ENCODE results near the gene TXNRD1.

The TXNRD1 gene

GRCh38 chr12:104360157-104360556 is 144.6 kb downstream of the TXNRD1 start:
- no peak overlapping the region for H3K4me3 ChIP-seq (ENCODE audit: extremely low read depth, insufficient read depth, low read length, poor library complexity, severe bottlenecking)
- H3K36me3 ChIP-seq (ENCODE audit: control insufficient read depth, insufficient read depth, low read length): no peaks in the 10 kb centered on the region
- no peak overlapping the region for H3K27ac ChIP-seq (ENCODE audit: low read depth, low read length, severe bottlenecking)
- peaks cover 2% of the 10 kb centered on the region for H3K4me1 ChIP-seq (ENCODE audit: control insufficient read depth, insufficient read depth, low read length, poor library complexity, severe bottlenecking)
- WGBS, 2 experiments (ENCODE audit: insufficient coverage in 2 of 2): 100% methylated on average over 1 of the region's 3 CpGs; no CpG with 5 or more reads in 1 of the 2 experiments
- H3K9me3 ChIP-seq (ENCODE audit: control insufficient read depth, low read length): peaks cover 6% of the 10 kb centered on the region

DNA sequence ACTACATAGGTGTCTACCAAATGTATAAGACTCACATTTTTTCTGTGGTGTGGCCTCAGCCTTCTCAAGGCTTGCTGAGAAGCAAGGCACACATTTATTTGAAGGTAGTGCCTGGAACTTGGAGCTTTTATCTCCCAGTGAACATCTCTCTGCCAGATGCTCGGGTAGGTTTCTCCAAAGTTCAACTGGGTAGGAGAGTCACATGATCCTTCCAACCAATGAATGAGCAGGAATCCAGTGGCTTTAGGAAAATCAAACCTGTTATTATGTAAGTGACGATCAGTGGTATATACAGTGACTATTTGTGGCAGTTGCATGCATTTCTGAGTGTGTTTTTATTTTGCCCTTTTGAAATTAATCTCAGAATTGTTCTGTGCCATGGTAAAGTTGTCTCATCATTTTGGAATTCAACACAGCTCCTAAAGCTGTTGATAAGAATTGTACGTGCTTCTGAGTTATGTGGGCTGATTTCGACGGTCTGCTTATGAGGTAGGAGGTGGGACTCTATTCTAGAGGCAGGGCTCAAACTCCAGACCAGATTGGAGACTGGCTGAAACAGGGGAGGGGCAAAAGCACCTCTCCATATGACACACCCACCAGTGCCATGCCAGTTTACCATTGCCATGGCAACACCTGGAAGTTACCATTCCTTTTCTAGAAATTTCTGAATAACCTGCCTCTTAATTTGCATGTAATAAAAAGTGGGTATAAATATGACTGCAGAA is 145.6 kb downstream of the TXNRD1 start:
- H3K4me1 ChIP-seq (ENCODE audit: control insufficient read depth, insufficient read depth, low read length, poor library complexity, severe bottlenecking): peaks cover 2% of the 10 kb centered on the region
- H3K36me3 ChIP-seq (ENCODE audit: control insufficient read depth, insufficient read depth, low read length): no peaks in the 10 kb centered on the region
- H3K9me3 ChIP-seq (ENCODE audit: control insufficient read depth, low read length): peaks cover 6% of the 10 kb centered on the region
- 79 to 96% methylated on average over 2 to 5 of the region's 5 CpGs for WGBS, 2 experiments (ENCODE audit: insufficient coverage in 2 of 2)
- H3K27ac ChIP-seq (ENCODE audit: low read depth, low read length, severe bottlenecking): no peak overlapping the region
- H3K4me3 ChIP-seq (ENCODE audit: extremely low read depth, insufficient read depth, low read length, poor library complexity, severe bottlenecking): no peak overlapping the region

- 92 to 97% methylated on average over 3 to 4 of the region's 5 CpGs for WGBS, 2 experiments (ENCODE audit: insufficient coverage in 2 of 2)
- Histone ChIP-seq H3K27ac (ENCODE audit: low read depth, low read length, severe bottlenecking) (no peak overlapping the region), H3K9me3 (ENCODE audit: control insufficient read depth, low read length) (peaks cover 17% of the 10 kb centered on the region), H3K4me1 (ENCODE audit: control insufficient read depth, insufficient read depth, low read length, poor library complexity, severe bottlenecking) (peaks cover 2% of the 10 kb centered on the region), H3K4me3 (ENCODE audit: extremely low read depth, insufficient read depth, low read length, poor library complexity, severe bottlenecking) (no peak overlapping the region), H3K36me3 (ENCODE audit: control insufficient read depth, insufficient read depth, low read length) (no peaks in the 10 kb centered on the region)
These were observed 150.4 kb downstream of the TXNRD1 start for GRCh38 chr12:104365921-104366410.

DNA sequence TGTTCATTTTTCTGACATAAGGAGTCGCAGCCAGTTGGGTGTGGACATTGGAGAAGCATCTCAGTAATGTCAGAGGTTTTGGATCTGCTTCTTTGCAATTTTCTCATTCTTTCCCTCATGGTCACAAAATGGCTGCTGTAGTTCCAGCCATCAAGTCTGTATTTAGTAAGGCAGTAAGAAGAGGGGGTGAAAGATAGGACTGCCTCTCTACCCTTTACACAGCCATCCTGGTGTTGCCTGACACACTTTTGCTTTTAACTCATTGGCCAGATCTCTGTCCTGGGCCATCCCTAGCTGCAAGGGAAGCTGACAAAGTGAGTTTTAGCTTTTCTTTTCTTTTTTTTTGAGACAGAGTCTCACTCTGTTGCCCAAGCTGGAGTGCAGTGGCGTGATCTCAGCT is 154.1 kb downstream of the TXNRD1 start:
- Histone ChIP-seq H3K4me1 (ENCODE audit: control insufficient read depth, insufficient read depth, low read length, poor library complexity, severe bottlenecking) (peaks cover 9% of the 10 kb centered on the region), H3K36me3 (ENCODE audit: control insufficient read depth, insufficient read depth, low read length) (no peaks in the 10 kb centered on the region), H3K27ac (ENCODE audit: low read depth, low read length, severe bottlenecking) (no peak overlapping the region), H3K9me3 (ENCODE audit: control insufficient read depth, low read length) (peaks cover 17% of the 10 kb centered on the region), H3K4me3 (ENCODE audit: extremely low read depth, insufficient read depth, low read length, poor library complexity, severe bottlenecking) (no peak overlapping the region)
- WGBS, 2 experiments (ENCODE audit: insufficient coverage in 2 of 2): 94 to 100% methylated on average over 1 to 2 of the region's 2 CpGs

DNA sequence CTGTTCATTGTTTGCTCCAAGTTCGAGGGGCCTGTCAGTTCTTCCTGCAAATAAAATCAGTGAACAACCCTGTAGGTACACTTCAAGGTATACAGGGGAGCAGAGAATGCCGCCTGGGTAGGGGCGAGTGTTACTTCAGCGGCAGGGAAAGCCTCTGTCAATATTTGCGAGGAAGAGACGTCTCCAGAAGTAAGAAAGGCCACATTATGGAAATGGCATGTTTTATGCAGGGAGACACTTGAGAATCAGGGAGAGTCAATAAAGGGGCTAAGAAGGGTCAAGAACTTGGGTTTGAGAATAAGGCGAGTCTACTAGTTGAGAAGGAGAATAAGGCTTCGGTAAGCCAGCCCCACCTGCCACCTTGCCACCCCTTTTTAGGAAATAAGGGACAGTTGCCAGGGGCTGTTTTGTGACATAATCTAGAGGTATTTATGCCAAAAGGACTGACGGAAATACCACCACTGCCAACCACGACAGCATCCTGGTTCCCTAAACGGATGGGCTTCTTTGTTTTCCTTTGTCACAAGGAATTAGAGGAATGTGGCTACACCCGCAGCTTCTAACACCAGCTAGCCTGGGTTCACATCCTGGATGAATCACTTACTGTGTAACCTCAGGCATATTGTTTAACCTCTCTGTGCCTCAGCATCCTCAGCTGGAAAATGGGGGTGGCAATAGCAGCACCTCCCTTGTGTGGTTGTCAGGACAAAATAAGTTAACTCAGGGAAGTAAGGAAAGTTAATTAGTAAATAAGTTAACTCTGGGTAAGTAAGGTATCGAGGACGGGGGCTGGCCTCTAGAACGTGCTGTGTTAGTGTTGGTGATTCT is 155.7 kb downstream of the TXNRD1 start:
- Histone ChIP-seq H3K4me1 (ENCODE audit: control insufficient read depth, insufficient read depth, low read length, poor library complexity, severe bottlenecking) (peaks cover 9% of the 10 kb centered on the region), H3K36me3 (ENCODE audit: control insufficient read depth, insufficient read depth, low read length) (no peaks in the 10 kb centered on the region), H3K4me3 (ENCODE audit: extremely low read depth, insufficient read depth, low read length, poor library complexity, severe bottlenecking) (no peak overlapping the region), H3K9me3 (ENCODE audit: control insufficient read depth, low read length) (peaks cover 17% of the 10 kb centered on the region), H3K27ac (ENCODE audit: low read depth, low read length, severe bottlenecking) (peak overlapping the region; percentile 62)
- 70 to 71% methylated on average over 10 to 13 of the region's 15 CpGs for WGBS, 2 experiments (ENCODE audit: insufficient coverage in 2 of 2)

GRCh38 chr12:104372061-104372720 is 156.6 kb downstream of the TXNRD1 start:
- peaks cover 17% of the 10 kb centered on the region for H3K9me3 ChIP-seq (ENCODE audit: control insufficient read depth, low read length)
- no peaks in the 10 kb centered on the region for H3K36me3 ChIP-seq (ENCODE audit: control insufficient read depth, insufficient read depth, low read length)
- 90% methylated on average over 12 of the region's 12 CpGs for WGBS, 2 experiments (ENCODE audit: insufficient coverage in 2 of 2)
- no peak overlapping the region for H3K27ac ChIP-seq (ENCODE audit: low read depth, low read length, severe bottlenecking)
- peaks cover 9% of the 10 kb centered on the region for H3K4me1 ChIP-seq (ENCODE audit: control insufficient read depth, insufficient read depth, low read length, poor library complexity, severe bottlenecking)
- H3K4me3 ChIP-seq (ENCODE audit: extremely low read depth, insufficient read depth, low read length, poor library complexity, severe bottlenecking): no peak overlapping the region

- H3K36me3 ChIP-seq (ENCODE audit: control insufficient read depth, insufficient read depth, low read length): no peaks in the 10 kb centered on the region
- WGBS, 2 experiments (ENCODE audit: insufficient coverage in 2 of 2): 91 to 97% methylated on average over 7 to 8 of the region's 10 CpGs
- H3K27ac ChIP-seq (ENCODE audit: low read depth, low read length, severe bottlenecking): no peak overlapping the region
- peaks cover 17% of the 10 kb centered on the region for H3K9me3 ChIP-seq (ENCODE audit: control insufficient read depth, low read length)
- H3K4me1 ChIP-seq (ENCODE audit: control insufficient read depth, insufficient read depth, low read length, poor library complexity, severe bottlenecking): peaks cover 9% of the 10 kb centered on the region
- no peak overlapping the region for H3K4me3 ChIP-seq (ENCODE audit: extremely low read depth, insufficient read depth, low read length, poor library complexity, severe bottlenecking)
These were observed 157.2 kb downstream of the TXNRD1 start for GRCh38 chr12:104372721-104373335.

DNA sequence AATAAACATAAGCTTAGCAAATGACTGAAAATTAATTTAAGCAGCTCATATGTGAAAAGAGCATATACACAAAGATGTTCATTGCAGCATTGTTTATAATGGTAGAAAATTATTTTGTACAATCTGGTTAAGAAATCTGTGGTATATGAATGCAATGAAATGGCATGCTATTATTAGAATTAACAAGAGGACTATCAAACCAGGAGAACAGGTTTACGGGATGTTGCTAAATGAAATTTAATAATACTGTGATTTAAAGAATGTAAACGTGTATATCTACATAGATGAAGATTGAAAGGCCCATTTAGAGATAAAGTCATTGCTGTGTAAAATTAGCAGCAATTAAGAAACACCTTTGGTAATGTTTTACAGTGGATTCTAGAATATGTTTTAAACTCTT is 158.5 kb downstream of the TXNRD1 start:
- peaks cover 9% of the 10 kb centered on the region for H3K4me1 ChIP-seq (ENCODE audit: control insufficient read depth, insufficient read depth, low read length, poor library complexity, severe bottlenecking)
- WGBS, 2 experiments (ENCODE audit: insufficient coverage in 2 of 2): 90 to 95% methylated on average over 2 of the region's 2 CpGs

GRCh38 chr12:104374806-104375205 is 159.2 kb downstream of the TXNRD1 start:
- peaks cover 5% of the 10 kb centered on the region for H3K9me3 ChIP-seq (ENCODE audit: control insufficient read depth, low read length)
- H3K4me3 ChIP-seq (ENCODE audit: extremely low read depth, insufficient read depth, low read length, poor library complexity, severe bottlenecking): no peak overlapping the region
- H3K27ac ChIP-seq (ENCODE audit: low read depth, low read length, severe bottlenecking): no peak overlapping the region
- 86% methylated on average over 2 of the region's 6 CpGs; no CpG with 5 or more reads in 1 of the 2 experiments for WGBS, 2 experiments (ENCODE audit: insufficient coverage in 2 of 2)
- no peaks in the 10 kb centered on the region for H3K36me3 ChIP-seq (ENCODE audit: control insufficient read depth, insufficient read depth, low read length)
- H3K4me1 ChIP-seq (ENCODE audit: control insufficient read depth, insufficient read depth, low read length, poor library complexity, severe bottlenecking): peaks cover 9% of the 10 kb centered on the region

More for the DNA sequence above, 158.5 kb downstream of the TXNRD1 start:
- no peak overlapping the region for H3K4me3 ChIP-seq (ENCODE audit: extremely low read depth, insufficient read depth, low read length, poor library complexity, severe bottlenecking)
- H3K27ac ChIP-seq (ENCODE audit: low read depth, low read length, severe bottlenecking): no peak overlapping the region
- no peaks in the 10 kb centered on the region for H3K36me3 ChIP-seq (ENCODE audit: control insufficient read depth, insufficient read depth, low read length)
- peaks cover 13% of the 10 kb centered on the region for H3K9me3 ChIP-seq (ENCODE audit: control insufficient read depth, low read length)

DNA sequence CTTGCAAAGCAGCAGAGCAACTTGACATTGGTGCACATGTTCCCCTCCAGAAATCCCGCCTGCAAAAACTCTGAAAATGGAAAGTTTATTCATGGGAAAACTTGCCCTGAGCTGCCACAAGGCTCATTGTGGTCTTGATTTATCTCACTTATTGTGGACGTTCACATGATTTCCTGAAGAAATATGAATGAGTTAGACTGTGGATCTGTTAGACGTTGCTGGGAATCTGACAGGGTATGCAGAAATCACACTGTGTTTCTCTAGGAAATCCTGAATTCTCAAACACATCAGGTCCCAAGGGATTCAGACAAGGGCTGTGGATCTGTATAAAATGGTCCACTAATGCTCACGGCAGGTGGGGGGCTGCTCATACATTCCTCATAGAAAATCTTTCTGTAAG is 160.2 kb downstream of the TXNRD1 start:
- H3K36me3 ChIP-seq (ENCODE audit: control insufficient read depth, insufficient read depth, low read length): no peaks in the 10 kb centered on the region
- H3K9me3 ChIP-seq (ENCODE audit: control insufficient read depth, low read length): no peaks in the 10 kb centered on the region
- no peak overlapping the region for H3K4me3 ChIP-seq (ENCODE audit: extremely low read depth, insufficient read depth, low read length, poor library complexity, severe bottlenecking)
- 79 to 88% methylated on average over 3 to 4 of the region's 4 CpGs for WGBS, 2 experiments (ENCODE audit: insufficient coverage in 2 of 2)
- H3K27ac ChIP-seq (ENCODE audit: low read depth, low read length, severe bottlenecking): no peak overlapping the region
- H3K4me1 ChIP-seq (ENCODE audit: control insufficient read depth, insufficient read depth, low read length, poor library complexity, severe bottlenecking): peaks cover 9% of the 10 kb centered on the region

Data from mesodermal cell (in vitro differentiated cells).